ENCODE data around the gene SPI1.

DNA sequence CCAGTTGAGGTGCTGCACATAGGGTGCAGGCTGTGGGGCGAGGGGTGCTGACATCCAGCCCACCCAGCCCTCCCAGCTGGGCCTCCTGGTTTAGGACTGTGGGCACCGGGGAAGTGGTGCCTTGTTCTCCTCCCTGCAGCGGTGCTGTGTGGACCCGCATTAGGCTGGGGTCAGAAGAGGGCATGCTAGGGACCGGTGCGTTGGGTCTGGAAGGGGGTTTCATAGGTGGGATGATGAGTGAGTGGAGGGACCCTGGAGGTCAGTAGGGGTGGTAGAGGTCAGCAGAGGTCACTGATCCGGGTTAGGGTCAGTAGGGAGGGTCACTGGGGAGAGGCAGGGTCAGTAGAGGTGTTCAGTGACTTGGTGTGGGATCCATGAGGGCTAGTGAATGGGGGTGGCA lies 19.2 kb downstream of the SPI1 start:
- TF ChIP-seq, protein P1, sequence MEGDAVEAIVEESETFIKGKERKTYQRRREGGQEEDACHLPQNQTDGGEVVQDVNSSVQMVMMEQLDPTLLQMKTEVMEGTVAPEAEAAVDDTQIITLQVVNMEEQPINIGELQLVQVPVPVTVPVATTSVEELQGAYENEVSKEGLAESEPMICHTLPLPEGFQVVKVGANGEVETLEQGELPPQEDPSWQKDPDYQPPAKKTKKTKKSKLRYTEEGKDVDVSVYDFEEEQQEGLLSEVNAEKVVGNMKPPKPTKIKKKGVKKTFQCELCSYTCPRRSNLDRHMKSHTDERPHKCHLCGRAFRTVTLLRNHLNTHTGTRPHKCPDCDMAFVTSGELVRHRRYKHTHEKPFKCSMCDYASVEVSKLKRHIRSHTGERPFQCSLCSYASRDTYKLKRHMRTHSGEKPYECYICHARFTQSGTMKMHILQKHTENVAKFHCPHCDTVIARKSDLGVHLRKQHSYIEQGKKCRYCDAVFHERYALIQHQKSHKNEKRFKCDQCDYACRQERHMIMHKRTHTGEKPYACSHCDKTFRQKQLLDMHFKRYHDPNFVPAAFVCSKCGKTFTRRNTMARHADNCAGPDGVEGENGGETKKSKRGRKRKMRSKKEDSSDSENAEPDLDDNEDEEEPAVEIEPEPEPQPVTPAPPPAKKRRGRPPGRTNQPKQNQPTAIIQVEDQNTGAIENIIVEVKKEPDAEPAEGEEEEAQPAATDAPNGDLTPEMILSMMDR (IDR thresholded peaks at IDR 0.05; ENCODE audit: low read depth, low read length, poor library complexity, severe bottlenecking): no peak
- no peak for TF ChIP-seq EZH2phosphoT487 (IDR thresholded peaks at IDR 0.05; ENCODE audit: borderline replicate concordance, low read length)

Measured in DOHH2 (cell line).